22Rv1 (cell line): ENCODE data around the gene SETBP1.

ENCODE experiments used
- CTCF ChIP-seq: fragments of 450-650 bp; IDR thresholded peaks from 2 replicates; pipeline ENCODE4 v1.5.1; 2017; ENCODE audit warnings: mild to moderate bottlenecking
- ZFX ChIP-seq: fragments of 450-650 bp; IDR thresholded peaks from 2 replicates; pipeline ENCODE4 v1.6.1; 2017; ENCODE audit warnings: antibody characterized with exemption, borderline replicate concordance

GRCh38 chr18:45090526-45091140, 409.9 kb downstream of the SETBP1 start:
- TF ChIP-seq CTCF, result no peak
- no peak for TF ChIP-seq ZFX
